PFSK-1 (cell line): Measurements from ENCODE around the gene PCSK2.

Source experiments
- FOXP2 ChIP-seq: optimal IDR thresholded peaks from 2 replicates; pipeline ENCODE3; 2011; ENCODE audit warnings: borderline replicate concordance, control low read depth, inconsistent platforms; ENCODE audit not compliant: insufficient read depth; ENCODE audit errors: extremely low read length, extremely low read depth
- POLR2AphosphoS5 ChIP-seq: IDR thresholded peaks from 2 replicates; pipeline ENCODE4 v1.6.1; 2012; ENCODE audit warnings: low read depth, mild to moderate bottlenecking, control low read depth, low read length, moderate library complexity
- SIN3A ChIP-seq: IDR thresholded peaks from 2 replicates; pipeline ENCODE4 v1.6.1; 2012; ENCODE audit warnings: mild to moderate bottlenecking, low read length, moderate library complexity, borderline replicate concordance; ENCODE audit not compliant: insufficient read depth
- TAF1 ChIP-seq: IDR thresholded peaks from 2 replicates; pipeline ENCODE4 v1.6.1; 2012; ENCODE audit warnings: low read length, control low read depth, borderline replicate concordance; ENCODE audit not compliant: insufficient read depth
- TF ChIP-seq, protein P1 (sequence below), 2 experiments: IDR thresholded peaks; 2 replicates each; pipeline versions ENCODE4 v1.6.1 to v1.8.0; 2011 to 2012; ENCODE audit warnings: low read depth in 2 of 2, low read length in 2 of 2, control low read depth in 1 of 2, inconsistent platforms in 1 of 2, mild to moderate bottlenecking in 1 of 2, moderate library complexity in 1 of 2; ENCODE audit not compliant: insufficient read depth in 1 of 2

The PCSK2 gene

GRCh38 chr20:17210387-17210786 lies 16.5 kb upstream of the PCSK2 start:
- no peak for TF ChIP-seq POLR2AphosphoS5
- no peak for TF ChIP-seq SIN3A
- TF ChIP-seq TAF1: no peak
- TF ChIP-seq, protein P1, sequence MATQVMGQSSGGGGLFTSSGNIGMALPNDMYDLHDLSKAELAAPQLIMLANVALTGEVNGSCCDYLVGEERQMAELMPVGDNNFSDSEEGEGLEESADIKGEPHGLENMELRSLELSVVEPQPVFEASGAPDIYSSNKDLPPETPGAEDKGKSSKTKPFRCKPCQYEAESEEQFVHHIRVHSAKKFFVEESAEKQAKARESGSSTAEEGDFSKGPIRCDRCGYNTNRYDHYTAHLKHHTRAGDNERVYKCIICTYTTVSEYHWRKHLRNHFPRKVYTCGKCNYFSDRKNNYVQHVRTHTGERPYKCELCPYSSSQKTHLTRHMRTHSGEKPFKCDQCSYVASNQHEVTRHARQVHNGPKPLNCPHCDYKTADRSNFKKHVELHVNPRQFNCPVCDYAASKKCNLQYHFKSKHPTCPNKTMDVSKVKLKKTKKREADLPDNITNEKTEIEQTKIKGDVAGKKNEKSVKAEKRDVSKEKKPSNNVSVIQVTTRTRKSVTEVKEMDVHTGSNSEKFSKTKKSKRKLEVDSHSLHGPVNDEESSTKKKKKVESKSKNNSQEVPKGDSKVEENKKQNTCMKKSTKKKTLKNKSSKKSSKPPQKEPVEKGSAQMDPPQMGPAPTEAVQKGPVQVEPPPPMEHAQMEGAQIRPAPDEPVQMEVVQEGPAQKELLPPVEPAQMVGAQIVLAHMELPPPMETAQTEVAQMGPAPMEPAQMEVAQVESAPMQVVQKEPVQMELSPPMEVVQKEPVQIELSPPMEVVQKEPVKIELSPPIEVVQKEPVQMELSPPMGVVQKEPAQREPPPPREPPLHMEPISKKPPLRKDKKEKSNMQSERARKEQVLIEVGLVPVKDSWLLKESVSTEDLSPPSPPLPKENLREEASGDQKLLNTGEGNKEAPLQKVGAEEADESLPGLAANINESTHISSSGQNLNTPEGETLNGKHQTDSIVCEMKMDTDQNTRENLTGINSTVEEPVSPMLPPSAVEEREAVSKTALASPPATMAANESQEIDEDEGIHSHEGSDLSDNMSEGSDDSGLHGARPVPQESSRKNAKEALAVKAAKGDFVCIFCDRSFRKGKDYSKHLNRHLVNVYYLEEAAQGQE (IDR thresholded peaks at IDR 0.05; ENCODE audit: insufficient read depth in 1 of 2, low read depth in 2 of 2, low read length in 2 of 2): no peak
- TF ChIP-seq FOXP2: no peak

DNA sequence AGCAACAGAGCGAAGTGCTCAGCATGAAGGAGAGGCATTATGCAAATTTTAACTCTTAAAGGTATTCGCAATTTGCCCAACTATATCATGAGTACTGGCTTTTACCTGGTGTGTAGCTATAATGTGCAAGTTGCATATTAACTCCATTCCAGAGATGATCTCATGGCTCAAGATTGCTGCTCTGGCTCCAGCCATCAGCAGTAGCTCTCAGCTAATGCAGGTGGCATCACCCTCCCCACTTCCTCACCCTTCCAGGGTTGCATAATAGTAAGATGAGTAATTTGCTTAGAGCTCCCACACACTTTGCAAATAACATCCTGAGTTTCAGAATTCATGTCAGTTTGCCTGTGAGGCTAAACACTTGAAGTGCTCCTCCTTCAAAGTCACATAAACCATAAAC lies 15.9 kb upstream of the PCSK2 start:
- TF ChIP-seq FOXP2 (no peak), POLR2AphosphoS5 (no peak), TAF1 (no peak), SIN3A (no peak)
- TF ChIP-seq, protein P1 (IDR thresholded peaks at IDR 0.05; ENCODE audit: insufficient read depth in 1 of 2, low read depth in 2 of 2, low read length in 2 of 2): no peak

DNA sequence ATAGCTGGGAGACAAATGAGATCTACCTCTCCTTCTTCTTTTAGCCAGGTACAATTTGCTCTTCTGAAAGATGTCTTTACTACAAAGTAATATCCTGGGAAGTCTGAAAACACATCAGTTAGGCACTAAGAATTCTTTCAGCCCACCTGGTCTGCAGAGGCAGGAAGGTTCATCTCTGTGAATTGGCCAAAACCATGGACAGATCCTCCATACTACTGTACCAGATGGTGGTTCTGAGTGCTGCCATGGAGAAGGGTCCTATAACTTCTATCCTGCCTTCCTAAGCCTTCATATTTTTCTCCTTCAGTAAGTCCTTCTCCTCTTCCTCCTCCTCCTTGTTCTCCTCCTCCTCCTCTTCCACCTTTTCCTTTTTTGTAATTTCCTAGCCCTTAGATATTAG lies 11.7 kb upstream of the PCSK2 start:
- TF ChIP-seq, protein P1 (IDR thresholded peaks at IDR 0.05; ENCODE audit: insufficient read depth in 1 of 2, low read depth in 2 of 2, low read length in 2 of 2): peak in 1 of 2 experiments; percentile 73; a peak in 2 of 4 replicates
- TF ChIP-seq TAF1 (no peak), SIN3A (no peak)

- TF ChIP-seq SIN3A (no peak), TAF1 (no peak), FOXP2 (no peak), POLR2AphosphoS5 (no peak)
- TF ChIP-seq, protein P1 (IDR thresholded peaks at IDR 0.05; ENCODE audit: insufficient read depth in 1 of 2, low read depth in 2 of 2, low read length in 2 of 2): no peak
These were observed 3.3 kb upstream of the PCSK2 start for GRCh38 chr20:17223553-17223952.

DNA sequence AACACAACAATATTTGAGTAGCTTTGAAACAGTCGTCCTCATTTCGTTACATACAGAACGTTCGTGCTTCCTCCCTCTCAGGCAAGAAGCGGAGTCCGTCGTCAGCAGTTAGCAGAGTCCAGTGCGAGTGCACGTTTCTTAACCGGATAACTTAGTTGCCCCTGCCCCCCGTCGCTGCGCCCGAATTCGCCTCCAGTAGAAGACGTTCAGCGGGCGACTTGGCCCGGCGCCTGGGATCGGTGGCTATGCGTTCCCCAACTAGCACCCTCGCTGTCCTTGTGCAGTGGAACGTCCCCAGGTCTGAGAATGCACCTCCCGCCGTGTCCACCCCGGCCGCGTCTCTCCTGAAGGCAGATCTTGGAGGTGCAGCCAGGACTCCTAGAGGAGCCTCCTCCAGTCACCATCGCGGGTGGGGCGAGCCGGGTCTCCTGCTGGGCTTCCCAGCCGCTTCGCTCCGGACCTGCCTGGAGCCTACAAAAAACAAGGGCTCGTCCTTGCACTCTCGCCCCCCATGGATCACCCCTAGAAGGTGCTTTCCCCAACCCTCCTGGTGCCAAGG lies 910 bp upstream of the PCSK2 start:
- TF ChIP-seq FOXP2 (no peak), SIN3A (no peak), POLR2AphosphoS5 (no peak), TAF1 (no peak)
- TF ChIP-seq, protein P1 (IDR thresholded peaks at IDR 0.05; ENCODE audit: insufficient read depth in 1 of 2, low read depth in 2 of 2, low read length in 2 of 2): no peak
